Measurements from ENCODE around the gene RNASE11.
"Not testable (repeated sequence)": the region's sequence is repeated elsewhere in the genome, so short reads cannot be mapped to it uniquely, and the experiment has no call there.

DNA sequence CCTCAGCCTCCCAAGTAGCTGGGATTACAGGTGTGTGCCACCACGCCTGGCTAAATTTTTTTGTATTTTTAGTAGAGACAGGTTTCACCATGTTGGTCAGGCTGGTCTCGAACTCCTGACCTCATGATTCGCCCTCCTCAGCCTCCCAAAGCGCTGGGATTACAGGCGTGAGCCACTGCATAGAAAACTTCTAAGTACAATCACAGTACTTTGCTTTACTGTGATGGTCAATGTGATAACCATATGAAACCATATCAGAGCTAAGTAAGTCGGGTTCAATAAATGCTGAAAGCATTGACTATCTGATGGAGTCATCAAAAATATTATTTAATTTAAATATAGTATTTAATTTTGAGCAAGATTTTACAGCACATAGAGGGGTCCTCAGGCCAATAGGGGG lies 31.9 kb upstream of the RNASE11 start:
- not testable (repeated sequence) for TF ChIP-seq POLR2A (IDR thresholded peaks at IDR 0.05; ENCODE audit: low read depth, low read length); MAX (IDR thresholded peaks at IDR 0.05; ENCODE audit: insufficient read depth, insufficient read length)
